HepG2 (cell line): ENCODE results near the gene XPC. TPM values are rescaled to one million over a fixed set of nuclear protein-coding genes. Genes with fewer than 3 reads are reported as not detected.

Experiments used
- ATAC-seq: fragments of 200-7000 bp; cut with Tn5 transposase; 3 replicates; pipeline ENCODE4 v1.9.1; 2020; ENCODE audit warnings: mild to moderate bottlenecking, moderate library complexity
- BruUV-seq: library from RNA; stranded (reverse); fragments of 400-500 nt; replicated peaks from 2 replicates; lab custom pipeline; 2021; lab: Mats Ljungman, UMichigan
- CTCF ChIA-PET: fragments of 300-600 bp; formaldehyde crosslinking; extraction: SDS; loops from one replicate; lab custom pipeline; 2021; ENCODE audit warnings: low total read pairs, inconsistent platforms, low intra/inter-chr PET ratio; lab: Yijun Ruan, JAX
- POLR2A ChIA-PET: fragments of 350-600 bp; sonication (Branson Sonifier 250); formaldehyde crosslinking; loops from one replicate; lab custom pipeline; 2020; ENCODE audit warnings: antibody characterized with exemption, inconsistent platforms; lab: Yijun Ruan, JAX
- DNase-seq: peaks from one replicate; pipeline ENCODE4 v3.0.0-alpha.2; 2015; ENCODE audit warnings: low spot score
- FAIRE-seq: peaks from 3 replicates; lab custom pipeline; 2011; peaks lifted over from hg19 to GRCh38; lab: Jason Lieb, UNC
- H2AFZ ChIP-seq: one replicate; pipeline ENCODE4 v1.6.1; 2011; ENCODE audit warnings: low read length, inconsistent platforms
- H3K27ac ChIP-seq: fragments of 300-600 bp; 3 replicates; pipeline ENCODE4 v1.8.0; 2011; ENCODE audit warnings: mixed run types, mild to moderate bottlenecking, mixed read lengths, low read length, inconsistent platforms; ENCODE audit not compliant: insufficient read depth; ENCODE audit errors: extremely low read length
- H3K27me3 ChIP-seq, 2 experiments: fragments of 200-600 bp in 1 of 2; 2 replicates in 1 of 2; 3 replicates in 1 of 2; pipeline versions ENCODE4 v1.6.0 to v1.8.0; 2011; ENCODE audit warnings: low read length in 2 of 2, mild to moderate bottlenecking in 2 of 2, moderate library complexity in 2 of 2, inconsistent platforms in 1 of 2; ENCODE audit not compliant: insufficient read depth in 2 of 2, control insufficient read depth in 1 of 2
- H3K36me3 ChIP-seq, 2 experiments: fragments of 200-600 bp in 1 of 2; replicated peaks in 1 of 2; 2 replicates in 1 of 2; 3 replicates in 1 of 2; pipeline versions ENCODE4 v1.5.1 to v1.8.0; 2011; ENCODE audit warnings: low read length in 2 of 2, inconsistent platforms in 1 of 2; ENCODE audit not compliant: insufficient read depth in 2 of 2, control insufficient read depth in 1 of 2
- H3K4me1 ChIP-seq: 2 replicates; pipeline ENCODE4 v1.5.1; 2012; ENCODE audit warnings: low read length, inconsistent platforms; ENCODE audit not compliant: insufficient read depth
- H3K4me2 ChIP-seq: 2 replicates; pipeline ENCODE4 v1.6.0; 2011; ENCODE audit warnings: low read depth, low read length, inconsistent platforms
- H3K4me3 ChIP-seq, 3 experiments: fragments of 200-600 bp in 1 of 3; sonication (generic), shearing (Covaris generic) in 1 of 3; replicated peaks in 1 of 3; 2 replicates each; pipeline ENCODE4 v1.5.1; 2011 to 2016; ENCODE audit warnings: low read length in 3 of 3, inconsistent platforms in 2 of 3, low read depth in 2 of 3, mild to moderate bottlenecking in 2 of 3, control low read depth in 1 of 3, mixed read lengths in 1 of 3; ENCODE audit not compliant: insufficient read depth in 1 of 3
- H3K79me2 ChIP-seq: one replicate; pipeline ENCODE4 v1.6.1; 2011; ENCODE audit warnings: low read length, inconsistent platforms; ENCODE audit not compliant: insufficient read depth
- H3K9ac ChIP-seq: 2 replicates; pipeline ENCODE4 v1.6.0; 2011; ENCODE audit warnings: mild to moderate bottlenecking, low read depth, low read length, inconsistent platforms; ENCODE audit not compliant: insufficient read depth
- H3K9me3 ChIP-seq: 2 replicates; pipeline ENCODE4 v1.5.1; 2012; ENCODE audit warnings: mild to moderate bottlenecking, low read length
- H4K20me1 ChIP-seq: 2 replicates; pipeline ENCODE4 v1.6.0; 2011; ENCODE audit warnings: inconsistent platforms, mild to moderate bottlenecking, low read length, moderate library complexity; ENCODE audit not compliant: insufficient read depth
- CBX5 ChIP-seq: sonication (generic); formaldehyde crosslinking; IDR thresholded peaks from 2 replicates; pipeline ENCODE4 v1.4.0; 2020; ENCODE audit warnings: missing genetic modification reagents, borderline replicate concordance
- CCDC6 ChIP-seq: sonication (generic); formaldehyde crosslinking; IDR thresholded peaks from 2 replicates; pipeline ENCODE4 v1.8.1; 2022; ENCODE audit warnings: mild to moderate bottlenecking, missing genetic modification reagents, moderate library complexity
- CHD4 ChIP-seq: fragments of 200-600 bp; sonication (generic); IDR thresholded peaks from 2 replicates; pipeline ENCODE4 v1.7.0; 2017; ENCODE audit warnings: mild to moderate bottlenecking, low read length, borderline replicate concordance
- EEA1 ChIP-seq: sonication (generic); formaldehyde crosslinking; IDR thresholded peaks from 2 replicates; pipeline ENCODE4 v1.5.1; 2020; ENCODE audit warnings: mild to moderate bottlenecking, missing genetic modification reagents, borderline replicate concordance
- FOSL1 ChIP-seq: sonication (generic); formaldehyde crosslinking; IDR thresholded peaks from 2 replicates; pipeline ENCODE4 v1.9.0; 2021; ENCODE audit warnings: missing genetic modification reagents, borderline replicate concordance
- KLF6 ChIP-seq: IDR thresholded peaks from 2 replicates; pipeline ENCODE4 v1.8.0; 2016; ENCODE audit warnings: missing biosample characterization, missing genetic modification reagents
- NCOA2 ChIP-seq: sonication (generic); formaldehyde crosslinking; IDR thresholded peaks from 2 replicates; pipeline ENCODE4 v1.8.0; 2022; ENCODE audit warnings: inconsistent platforms
- SOX5 ChIP-seq: IDR thresholded peaks from 2 replicates; pipeline ENCODE4 v1.6.1; 2016; ENCODE audit warnings: borderline replicate concordance
- ZC3H4 ChIP-seq: sonication (generic); formaldehyde crosslinking; IDR thresholded peaks from 2 replicates; pipeline ENCODE4 v1.4.0; 2020; ENCODE audit warnings: missing genetic modification reagents, borderline replicate concordance
- ZKSCAN8 ChIP-seq: IDR thresholded peaks from 2 replicates; pipeline ENCODE4 v1.6.1; 2016; ENCODE audit warnings: borderline replicate concordance, missing genetic modification reagents, missing compliant biosample characterization
- ZNF3 ChIP-seq: IDR thresholded peaks from 2 replicates; pipeline ENCODE4 v1.7.0; 2017; ENCODE audit warnings: inconsistent platforms
- ZNF557 ChIP-seq: sonication (generic); formaldehyde crosslinking; IDR thresholded peaks from 2 replicates; pipeline ENCODE4 v1.4.0; 2020; ENCODE audit warnings: missing genetic modification reagents
- WGBS: methylation state at CpG from one replicate; pipeline ENCODE4 v1.1.6; 2017; ENCODE audit warnings: low lambda C conversion rate; 5-methylcytosine and 5-hydroxymethylcytosine counted together
- in situ Hi-C: cut with HindIII; loops from 2 replicates; pipeline ENCODE4 v1.10.0; 2017; ENCODE audit warnings: low pct_unique_long_range_greater_than_20kb; ENCODE audit not compliant: extremely low pct_ligation_motif_present
- intact Hi-C: fragments of 100-400 bp; cut with micrococcal nuclease; formaldehyde crosslinking; loops from one replicate; pipeline ENCODE4 v1.10.0; 2022; ENCODE audit not compliant: unreplicated experiment
- polyA plus RNA-seq, 8 experiments: library from polyadenylated mRNA; depleted of rRNA in 3 of 8; stranded (reverse) in 7 of 8; unstranded in 1 of 8; fragments of >200 nt; fragmentation: Illumina TruSeq in 4 of 8; extraction: Trizol in 4 of 8; gene quantifications; 2 replicates each; pipeline versions ENCODE4 v1.2.1 to v1.2.3, GENCODE V29; 2011 to 2016; ENCODE audit warnings: low read depth in 4 of 8, missing spikeins in 1 of 8, mixed read lengths in 1 of 8; ENCODE audit not compliant: insufficient read depth in 1 of 8
- total RNA-seq, 5 experiments: library from RNA; depleted of rRNA; stranded (reverse); fragments of >200 nt; fragmentation: Illumina TruSeq; extraction: Trizol; gene quantifications; 2 replicates each; pipeline ENCODE4 v1.2.3, GENCODE V29; 2016; ENCODE audit warnings: low read depth in 1 of 5
- TF ChIP-seq, protein P1 (sequence below): sonication (generic); formaldehyde crosslinking; IDR thresholded peaks from 2 replicates; pipeline ENCODE4 v1.4.0; 2020; ENCODE audit warnings: mild to moderate bottlenecking, missing genetic modification reagents
- TF ChIP-seq, protein P2 (sequence below): sonication (generic); formaldehyde crosslinking; IDR thresholded peaks from 2 replicates; pipeline ENCODE4 v1.9.0; 2021; ENCODE audit warnings: missing genetic modification reagents, borderline replicate concordance
- TF ChIP-seq, protein P3 (sequence below): sonication (generic); formaldehyde crosslinking; IDR thresholded peaks from 2 replicates; pipeline ENCODE4 v1.5.0; 2020; ENCODE audit warnings: mild to moderate bottlenecking, missing genetic modification reagents, borderline replicate concordance

The XPC gene
- total and polyA plus RNA-seq, 2 of the 13 experiments (the other 11 are each of a cell fraction or from before 2014, with no cell fraction given), result 9.4 to 24.1 TPM

DNA sequence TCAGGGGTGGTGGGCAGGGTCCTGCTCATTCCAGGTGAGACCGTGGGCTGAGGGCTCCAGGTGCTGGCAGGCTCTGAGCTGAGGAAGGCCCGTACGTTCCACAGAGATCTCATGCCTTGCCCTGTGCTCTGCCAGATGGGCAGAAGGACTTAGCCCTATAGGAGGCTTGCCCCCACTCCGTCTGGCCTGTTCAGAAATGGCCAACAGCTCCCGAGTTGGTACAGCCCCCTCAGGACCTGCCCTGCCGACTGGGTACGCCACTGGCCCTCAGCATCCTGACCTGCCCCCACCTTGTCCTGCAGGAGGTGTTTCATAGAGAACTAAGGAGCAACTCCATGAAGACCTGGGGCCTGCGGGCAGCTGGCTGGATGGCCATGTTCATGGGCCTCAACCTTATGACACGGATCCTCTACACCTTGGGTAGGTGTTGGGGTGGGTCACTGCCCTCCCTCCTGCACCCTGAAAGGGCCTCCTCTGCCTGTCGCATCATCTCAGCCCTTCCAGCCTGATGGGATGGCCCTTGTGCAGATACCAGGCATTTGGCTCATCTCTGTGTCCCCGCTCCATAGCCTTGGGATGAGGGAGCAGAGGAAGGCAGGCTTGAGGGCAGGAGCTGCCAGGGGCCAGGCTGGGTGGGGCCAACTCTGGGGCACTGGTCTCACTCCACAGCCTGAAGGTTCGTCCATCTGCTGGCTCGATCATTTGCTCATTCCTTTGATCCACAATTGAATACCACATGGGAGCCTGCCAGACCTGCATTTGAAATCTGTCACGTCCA is 39.3 kb downstream of the XPC start:
- no peak overlapping the region for H3K4me2 ChIP-seq
- peaks cover 22 to 53% of the 10 kb centered on the region in 2 experiments for H3K36me3 ChIP-seq
- no peak overlapping the region for H3K27ac ChIP-seq
- ChIA-PET POLR2A (interaction anchor here (1.0 kb wide), 1 partner anchor 13 kb away, joined by 3 read pairs; no protein-coding TSS in a partner anchor), CTCF (no interaction called here)
- no peak for DNase-seq
- H3K9ac ChIP-seq, result no peak overlapping the region
- FAIRE-seq, result no peak
- intact Hi-C loops, result no loop called here
- no peak overlapping the region for H2AFZ ChIP-seq
- H3K79me2 ChIP-seq, result no peaks in the 10 kb centered on the region
- no peaks in the 10 kb centered on the region for H4K20me1 ChIP-seq
- no peaks in the 10 kb centered on the region for H3K9me3 ChIP-seq
- 88% methylated on average over 8 of the region's 14 CpGs for WGBS
- TF ChIP-seq ZNF3 (CRISPR knock-in tag) (no peak), EEA1 (no peak), ZKSCAN8 (no peak), FOSL1 (no peak), NCOA2 (CRISPR knock-in tag) (no peak), CCDC6 (CRISPR knock-in tag) (no peak), CHD4 (no peak), ZNF557 (CRISPR knock-in tag) (no peak), SOX5 (CRISPR knock-in tag) (no peak), KLF6 (no peak), ZC3H4 (no peak), CBX5 (CRISPR knock-in tag) (no peak)
- TF ChIP-seq, protein P1, sequence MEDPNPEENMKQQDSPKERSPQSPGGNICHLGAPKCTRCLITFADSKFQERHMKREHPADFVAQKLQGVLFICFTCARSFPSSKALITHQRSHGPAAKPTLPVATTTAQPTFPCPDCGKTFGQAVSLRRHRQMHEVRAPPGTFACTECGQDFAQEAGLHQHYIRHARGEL (CRISPR knock-in tag), result no peak
- TF ChIP-seq, protein P2, sequence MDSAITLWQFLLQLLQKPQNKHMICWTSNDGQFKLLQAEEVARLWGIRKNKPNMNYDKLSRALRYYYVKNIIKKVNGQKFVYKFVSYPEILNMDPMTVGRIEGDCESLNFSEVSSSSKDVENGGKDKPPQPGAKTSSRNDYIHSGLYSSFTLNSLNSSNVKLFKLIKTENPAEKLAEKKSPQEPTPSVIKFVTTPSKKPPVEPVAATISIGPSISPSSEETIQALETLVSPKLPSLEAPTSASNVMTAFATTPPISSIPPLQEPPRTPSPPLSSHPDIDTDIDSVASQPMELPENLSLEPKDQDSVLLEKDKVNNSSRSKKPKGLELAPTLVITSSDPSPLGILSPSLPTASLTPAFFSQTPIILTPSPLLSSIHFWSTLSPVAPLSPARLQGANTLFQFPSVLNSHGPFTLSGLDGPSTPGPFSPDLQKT (CRISPR knock-in tag), result no peak
- TF ChIP-seq, protein P3, sequence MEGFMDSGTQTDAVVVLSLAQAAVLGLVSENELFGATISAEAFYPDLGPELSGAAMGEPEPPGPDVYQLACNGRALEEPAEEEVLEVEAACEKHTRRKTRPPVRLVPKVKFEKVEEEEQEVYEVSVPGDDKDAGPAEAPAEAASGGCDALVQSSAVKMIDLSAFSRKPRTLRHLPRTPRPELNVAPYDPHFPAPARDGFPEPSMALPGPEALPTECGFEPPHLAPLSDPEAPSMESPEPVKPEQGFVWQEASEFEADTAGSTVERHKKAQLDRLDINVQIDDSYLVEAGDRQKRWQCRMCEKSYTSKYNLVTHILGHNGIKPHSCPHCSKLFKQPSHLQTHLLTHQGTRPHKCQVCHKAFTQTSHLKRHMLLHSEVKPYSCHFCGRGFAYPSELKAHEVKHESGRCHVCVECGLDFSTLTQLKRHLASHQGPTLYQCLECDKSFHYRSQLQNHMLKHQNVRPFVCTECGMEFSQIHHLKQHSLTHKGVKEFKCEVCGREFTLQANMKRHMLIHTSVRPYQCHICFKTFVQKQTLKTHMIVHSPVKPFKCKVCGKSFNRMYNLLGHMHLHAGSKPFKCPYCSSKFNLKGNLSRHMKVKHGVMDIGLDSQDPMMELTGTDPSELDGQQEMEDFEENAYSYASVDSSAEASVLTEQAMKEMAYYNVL, result no peak
- TF ChIP-seq, all 625 proteins: peak for 0
- Histone ChIP-seq H3K4me3 (no peak overlapping the region), H3K4me1 (peaks cover 6% of the 10 kb centered on the region), H3K27me3 (no peaks in the 10 kb centered on the region)
- in situ Hi-C loops, result no loop called here
- no peak for ATAC-seq
- no TSS peak for BruUV-seq
